Upper lobe of left lung (tissue), 6 donors: ENCODE measurements around the gene CYSTM1. TPM values are rescaled to one million over a fixed set of nuclear protein-coding genes. Genes with fewer than 3 reads are reported as not detected.
"Not testable (repeated sequence)": the region's sequence is repeated elsewhere in the genome, so short reads cannot be mapped to it uniquely, and the experiment has no call there.

Source experiments
- ATAC-seq, 2 donors: fragments of 200-7000 bp; cut with Tn5 transposase; one replicate each; pipeline ENCODE4 v1.9.1; 2022; ENCODE audit warnings: mild to moderate bottlenecking in 2 of 2, moderate library complexity in 2 of 2; ENCODE audit not compliant: low FRiP score in 2 of 2
- DNase-seq, 2 donors: peaks; one replicate each; pipeline ENCODE4 v3.0.0-alpha.2; 2019 to 2020
- H3K27ac ChIP-seq, 4 donors: fragments of 200-600 bp; sonication (generic); one replicate each; pipeline ENCODE4 v1.5.1; 2016 to 2019
- H3K27me3 ChIP-seq, 4 donors: fragments of 200-600 bp; sonication (generic); one replicate each; pipeline ENCODE4 v1.5.1; 2017 to 2019
- H3K36me3 ChIP-seq, 4 donors: fragments of 200-600 bp; sonication (generic); one replicate each; pipeline ENCODE4 v1.5.1; 2016 to 2019
- H3K4me1 ChIP-seq, 4 donors: fragments of 200-600 bp; sonication (generic); one replicate each; pipeline ENCODE4 v1.5.1; 2018 to 2019
- H3K4me3 ChIP-seq, 4 donors: fragments of 200-600 bp; sonication (generic); one replicate each; pipeline ENCODE4 v1.5.1; 2017 to 2019; ENCODE audit warnings: mild to moderate bottlenecking in 2 of 4, moderate library complexity in 1 of 4
- H3K9me3 ChIP-seq, 4 donors: fragments of 200-600 bp; sonication (generic); one replicate each; pipeline ENCODE4 v1.5.1; 2018 to 2019
- EP300 ChIP-seq, 4 donors: sonication (generic); formaldehyde crosslinking; IDR thresholded peaks; one replicate each; pipeline ENCODE4 v1.5.1; 2017; ENCODE audit warnings: antibody characterized with exemption in 4 of 4, control low read depth in 2 of 4
- POLR2A ChIP-seq, 4 donors: fragments of 450-650 bp; IDR thresholded peaks; one replicate each; pipeline ENCODE4 v1.5.1; 2016 to 2017; ENCODE audit warnings: antibody characterized with exemption in 4 of 4, mild to moderate bottlenecking in 2 of 4
- POLR2AphosphoS5 ChIP-seq, 2 donors: sonication (generic); formaldehyde crosslinking; IDR thresholded peaks; one replicate each; pipeline ENCODE4 v1.5.1; 2017; ENCODE audit warnings: antibody characterized with exemption in 2 of 2
- WGBS, 2 donors: methylation state at CpG; one replicate each; pipeline ENCODE4 v1.1.5; 2017 to 2018; 5-methylcytosine and 5-hydroxymethylcytosine counted together
- total RNA-seq, 6 donors: library from RNA; depleted of rRNA in 4 of 6; stranded (reverse); fragments of >200 nt in 4 of 6; gene quantifications; one replicate each; pipeline versions ENCODE4 v1.1.0 to v1.2.1, GENCODE V29; 2016 to 2021
- TF ChIP-seq, protein P1 (sequence below), 6 experiments: fragments of 450-650 bp in 4 of 6; fragments of 200-600 bp in 2 of 6; sonication (generic) in 2 of 6; IDR thresholded peaks; one replicate each; pipeline ENCODE4 v1.5.1; 2016 to 2019; ENCODE audit warnings: antibody characterized with exemption in 6 of 6
- donor health status: DM: no; HTN: no; CAD: no; lungs with moderate emphysema.
- donor health status: DM: no; HTN: yes; CAD: no; lungs with severe emphysema.

Gene CYSTM1
- total RNA-seq, 6 donors from 2014 or later, result 24.1 to 139 (median 91.9) TPM

GRCh38 chr5:140192715-140193430, 17.9 kb downstream of the CYSTM1 start:
- ATAC-seq (no peak), DNase-seq (no peak)
- H3K27ac ChIP-seq, result no peak overlapping the region
- H3K36me3 ChIP-seq, result peaks cover 0 to 12% (median 3%) of the 10 kb centered on the region in 4 donors
- WGBS, 2 donors, result 94 to 96% methylated on average over 5 of the region's 5 CpGs
- TF ChIP-seq POLR2A (IDR thresholded peaks at IDR 0.05), result no peak
- no peak for TF ChIP-seq POLR2AphosphoS5 (IDR thresholded peaks at IDR 0.05)
- TF ChIP-seq, protein P1, sequence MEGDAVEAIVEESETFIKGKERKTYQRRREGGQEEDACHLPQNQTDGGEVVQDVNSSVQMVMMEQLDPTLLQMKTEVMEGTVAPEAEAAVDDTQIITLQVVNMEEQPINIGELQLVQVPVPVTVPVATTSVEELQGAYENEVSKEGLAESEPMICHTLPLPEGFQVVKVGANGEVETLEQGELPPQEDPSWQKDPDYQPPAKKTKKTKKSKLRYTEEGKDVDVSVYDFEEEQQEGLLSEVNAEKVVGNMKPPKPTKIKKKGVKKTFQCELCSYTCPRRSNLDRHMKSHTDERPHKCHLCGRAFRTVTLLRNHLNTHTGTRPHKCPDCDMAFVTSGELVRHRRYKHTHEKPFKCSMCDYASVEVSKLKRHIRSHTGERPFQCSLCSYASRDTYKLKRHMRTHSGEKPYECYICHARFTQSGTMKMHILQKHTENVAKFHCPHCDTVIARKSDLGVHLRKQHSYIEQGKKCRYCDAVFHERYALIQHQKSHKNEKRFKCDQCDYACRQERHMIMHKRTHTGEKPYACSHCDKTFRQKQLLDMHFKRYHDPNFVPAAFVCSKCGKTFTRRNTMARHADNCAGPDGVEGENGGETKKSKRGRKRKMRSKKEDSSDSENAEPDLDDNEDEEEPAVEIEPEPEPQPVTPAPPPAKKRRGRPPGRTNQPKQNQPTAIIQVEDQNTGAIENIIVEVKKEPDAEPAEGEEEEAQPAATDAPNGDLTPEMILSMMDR (IDR thresholded peaks at IDR 0.05), result no peak
- no peak for TF ChIP-seq EP300 (IDR thresholded peaks at IDR 0.05)
- no peak overlapping the region for H3K4me3 ChIP-seq
- no peaks in the 10 kb centered on the region for H3K27me3 ChIP-seq
- H3K9me3 ChIP-seq, result no peaks in the 10 kb centered on the region
- peaks cover 0 to 9% (median 4%) of the 10 kb centered on the region in 4 donors for H3K4me1 ChIP-seq

DNA sequence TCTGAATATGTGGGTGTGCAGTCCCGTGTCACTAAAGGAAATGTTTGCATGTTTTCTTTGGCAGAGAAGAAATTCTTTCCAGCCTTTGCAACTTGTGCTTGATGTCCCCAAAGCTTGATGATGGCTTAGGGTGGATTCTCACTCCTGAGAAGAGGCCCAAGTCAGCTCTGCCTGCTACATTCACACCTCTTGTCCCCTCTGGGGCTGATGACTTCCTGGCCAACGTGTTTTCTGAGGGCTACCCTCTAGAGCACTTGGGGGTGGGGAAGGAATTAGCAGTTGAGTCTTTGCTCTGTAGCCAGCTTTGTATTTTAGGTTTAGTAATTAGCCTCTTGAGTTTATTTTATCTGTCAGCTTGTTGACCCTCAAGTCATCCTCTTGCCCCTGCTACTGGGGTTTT, 19.7 kb downstream of the CYSTM1 start:
- peaks cover 0 to 9% (median 4%) of the 10 kb centered on the region in 4 donors for H3K4me1 ChIP-seq
- no peak overlapping the region for H3K4me3 ChIP-seq
- no peak for ATAC-seq
- TF ChIP-seq POLR2AphosphoS5 (IDR thresholded peaks at IDR 0.05) (no peak), EP300 (IDR thresholded peaks at IDR 0.05) (no peak), POLR2A (IDR thresholded peaks at IDR 0.05) (no peak)
- TF ChIP-seq, protein P1 (IDR thresholded peaks at IDR 0.05), result no peak
- H3K9me3 ChIP-seq, result no peaks in the 10 kb centered on the region
- H3K36me3 ChIP-seq, result peaks cover 0 to 16% (median 3%) of the 10 kb centered on the region in 4 donors
- H3K27ac ChIP-seq, result no peak overlapping the region
- no peak for DNase-seq
- H3K27me3 ChIP-seq, result no peaks in the 10 kb centered on the region
- WGBS, 2 donors, result 34 to 54% methylated on average over 2 of the region's 2 CpGs

- H3K9me3 ChIP-seq, result no peaks in the 10 kb centered on the region
- H3K27me3 ChIP-seq, result no peaks in the 10 kb centered on the region
- ATAC-seq (no peak), DNase-seq (no peak)
- H3K4me1 ChIP-seq, result peaks cover 0 to 9% (median 0%) of the 10 kb centered on the region in 4 donors
- 36 to 44% methylated on average over 2 of the region's 2 CpGs for WGBS, 2 donors
- TF ChIP-seq POLR2A (IDR thresholded peaks at IDR 0.05) (no peak), POLR2AphosphoS5 (IDR thresholded peaks at IDR 0.05) (no peak), EP300 (IDR thresholded peaks at IDR 0.05) (no peak)
- TF ChIP-seq, protein P1 (IDR thresholded peaks at IDR 0.05), result no peak
- peaks cover 0 to 16% (median 3%) of the 10 kb centered on the region in 4 donors for H3K36me3 ChIP-seq
- no peak overlapping the region for H3K4me3 ChIP-seq
- peak overlapping the region in 2 of 4 donors; percentile 17 to 19 for H3K27ac ChIP-seq
These were observed 21.3 kb downstream of the CYSTM1 start for GRCh38 chr5:140196115-140196814.

- peaks cover 0 to 16% (median 3%) of the 10 kb centered on the region in 4 donors for H3K36me3 ChIP-seq
- peak overlapping the region in 2 of 4 donors; percentile 17 to 19 for H3K27ac ChIP-seq
- WGBS, 2 donors, result 86 to 92% methylated on average over 2 of the region's 2 CpGs
- DNase-seq (no peak), ATAC-seq (no peak)
- TF ChIP-seq, protein P1 (IDR thresholded peaks at IDR 0.05), result no peak
- TF ChIP-seq POLR2A (IDR thresholded peaks at IDR 0.05) (no peak), POLR2AphosphoS5 (IDR thresholded peaks at IDR 0.05) (no peak), EP300 (IDR thresholded peaks at IDR 0.05) (no peak)
- peaks cover 0 to 11% (median 0%) of the 10 kb centered on the region in 4 donors for H3K4me1 ChIP-seq
- no peaks in the 10 kb centered on the region for H3K9me3 ChIP-seq
- H3K4me3 ChIP-seq, result no peak overlapping the region
- H3K27me3 ChIP-seq, result no peaks in the 10 kb centered on the region
These were observed 22.0 kb downstream of the CYSTM1 start for GRCh38 chr5:140197023-140197422.

DNA sequence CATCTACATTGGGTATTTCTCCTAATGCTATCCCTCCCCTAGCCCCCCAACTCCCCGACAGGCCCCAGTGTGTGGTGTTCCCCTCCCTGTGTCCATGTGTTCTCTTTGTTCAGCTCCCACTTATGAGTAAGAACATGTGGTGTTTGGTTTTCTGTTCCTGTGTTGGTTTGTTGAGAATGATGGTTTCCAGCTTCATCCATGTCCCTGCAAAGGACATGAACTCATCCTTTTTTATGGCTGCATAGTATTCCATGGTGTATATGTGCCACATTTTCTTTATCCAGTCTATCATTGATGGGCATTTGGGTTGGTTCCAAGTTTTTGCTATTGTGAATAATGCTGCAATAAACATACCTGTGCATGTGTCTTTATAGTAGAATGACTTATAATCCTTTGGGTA, 23.9 kb downstream of the CYSTM1 start:
- DNase-seq, H3K27me3 ChIP-seq, H3K9me3 ChIP-seq, ATAC-seq, H3K4me3 ChIP-seq, H3K27ac ChIP-seq: not testable (repeated sequence)
- WGBS, 2 donors, result 92 to 100% methylated on average over 1 of the region's 1 CpG
- H3K4me1 ChIP-seq, result peaks cover 0 to 11% (median 0%) of the 10 kb centered on the region in 4 donors
- H3K36me3 ChIP-seq, result peaks cover 0 to 16% (median 3%) of the 10 kb centered on the region in 4 donors
